ENCODE data around the gene IBA57.

- no peak for TF ChIP-seq CTCF (IDR thresholded peaks at IDR 0.05; ENCODE audit: poor library complexity)
- no peak for TF ChIP-seq EZH2phosphoT487 (IDR thresholded peaks at IDR 0.05; ENCODE audit: low read depth, severe bottlenecking, unreplicated experiment)
Observed at GRCh38 chr1:228214921-228215662, 49.5 kb downstream of the IBA57 start.
